HG03460 (cell line): ENCODE data around the gene KMT2D.

ENCODE experiments used
- ATAC-seq: cut with Tn5 transposase; IDR thresholded peaks from one replicate; pipeline ENCODE4 v1.9.1; 2021; ENCODE audit not compliant: unreplicated experiment

KMT2D gene

GRCh38 chr12:49019443-49020324 is 40.9 kb downstream of the KMT2D start:
- ATAC-seq: no peak

- ATAC-seq: peak; percentile 18
Measured at GRCh38 chr12:49019120-49019430, 41.5 kb downstream of the KMT2D start.

GRCh38 chr12:49018261-49019119 is 42.1 kb downstream of the KMT2D start, which contains the start of gene PRKAG1:
TSS of gene PRKAG1 (minus strand) at chr12:49018776. CDS start at chr12:49018740, 36 bp downstream.
- peak; percentile 88 for ATAC-seq

- peak; percentile 12 for ATAC-seq
Measured at GRCh38 chr12:49017891-49018260, 42.7 kb downstream of the KMT2D start.

- no peak for ATAC-seq
Measured at GRCh38 chr12:49015196-49015595, 45.4 kb downstream of the KMT2D start.

GRCh38 chr12:49014547-49014946 is 46.0 kb downstream of the KMT2D start:
- ATAC-seq: no peak

- no peak for ATAC-seq
Measured at GRCh38 chr12:49013428-49013827, 47.2 kb downstream of the KMT2D start.

GRCh38 chr12:49012739-49013138 is 47.9 kb downstream of the KMT2D start:
- no peak for ATAC-seq
